ENCODE data around the gene MRNIP.

DNA sequence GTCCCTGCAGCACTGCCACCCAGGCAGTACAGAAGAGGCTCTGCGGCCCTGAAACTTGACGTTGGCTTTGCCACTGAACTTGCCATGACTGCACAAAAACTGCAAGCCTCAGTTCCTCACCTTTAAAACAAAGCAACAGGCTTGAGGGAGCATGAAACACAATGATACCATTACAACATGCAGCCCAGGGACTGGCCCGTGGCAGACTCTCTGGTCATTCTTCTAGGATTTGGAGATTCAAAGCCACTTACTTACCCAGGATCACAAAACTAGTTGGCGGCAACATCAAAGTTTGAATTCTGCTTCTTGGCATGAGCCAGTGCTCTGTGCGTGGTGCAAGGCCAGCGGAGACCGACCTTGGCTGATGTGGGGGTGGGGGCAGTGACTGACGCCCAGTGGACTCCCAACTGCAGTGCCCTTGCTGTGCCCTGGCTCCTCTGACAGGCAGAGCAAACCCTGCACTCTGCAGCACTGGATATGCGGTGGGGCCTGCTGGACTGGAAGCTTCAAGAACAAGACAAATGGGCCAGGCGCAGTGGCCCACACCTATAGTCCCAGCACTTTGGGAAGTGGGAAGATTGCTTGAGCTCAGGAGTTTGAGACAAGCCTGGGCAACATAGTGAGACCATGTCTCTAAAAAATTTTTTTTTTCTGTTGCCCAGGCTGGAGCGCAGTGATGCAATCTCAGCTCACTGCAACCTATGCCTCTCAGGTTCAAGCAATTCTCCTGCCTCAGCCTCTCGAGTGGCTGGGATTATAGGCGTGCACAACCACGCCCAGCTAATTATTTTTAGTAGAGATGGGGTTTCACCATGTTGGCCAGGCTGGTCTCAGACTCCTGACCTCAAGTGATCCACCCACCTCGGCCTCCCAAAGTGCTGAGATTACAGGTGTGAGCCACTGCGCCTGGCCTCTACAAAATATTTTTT is 19.0 kb downstream of the MRNIP start:
- TF ChIP-seq, protein P1, sequence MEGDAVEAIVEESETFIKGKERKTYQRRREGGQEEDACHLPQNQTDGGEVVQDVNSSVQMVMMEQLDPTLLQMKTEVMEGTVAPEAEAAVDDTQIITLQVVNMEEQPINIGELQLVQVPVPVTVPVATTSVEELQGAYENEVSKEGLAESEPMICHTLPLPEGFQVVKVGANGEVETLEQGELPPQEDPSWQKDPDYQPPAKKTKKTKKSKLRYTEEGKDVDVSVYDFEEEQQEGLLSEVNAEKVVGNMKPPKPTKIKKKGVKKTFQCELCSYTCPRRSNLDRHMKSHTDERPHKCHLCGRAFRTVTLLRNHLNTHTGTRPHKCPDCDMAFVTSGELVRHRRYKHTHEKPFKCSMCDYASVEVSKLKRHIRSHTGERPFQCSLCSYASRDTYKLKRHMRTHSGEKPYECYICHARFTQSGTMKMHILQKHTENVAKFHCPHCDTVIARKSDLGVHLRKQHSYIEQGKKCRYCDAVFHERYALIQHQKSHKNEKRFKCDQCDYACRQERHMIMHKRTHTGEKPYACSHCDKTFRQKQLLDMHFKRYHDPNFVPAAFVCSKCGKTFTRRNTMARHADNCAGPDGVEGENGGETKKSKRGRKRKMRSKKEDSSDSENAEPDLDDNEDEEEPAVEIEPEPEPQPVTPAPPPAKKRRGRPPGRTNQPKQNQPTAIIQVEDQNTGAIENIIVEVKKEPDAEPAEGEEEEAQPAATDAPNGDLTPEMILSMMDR (conservative IDR thresholded peaks at IDR 0.05 in 1 of 2, IDR thresholded peaks at IDR 0.05 in 1 of 2; ENCODE audit: extremely low read depth in 1 of 2, insufficient read depth in 1 of 2, low read depth in 1 of 2, low read length in 2 of 2) = no peak
- no peak for TF ChIP-seq EZH2 (IDR thresholded peaks at IDR 0.05; ENCODE audit: borderline replicate concordance, low read length)

Measured in mammary epithelial cell (primary cell).